ENCODE measurements around the gene ABCA4.

ABCA4 gene

DNA sequence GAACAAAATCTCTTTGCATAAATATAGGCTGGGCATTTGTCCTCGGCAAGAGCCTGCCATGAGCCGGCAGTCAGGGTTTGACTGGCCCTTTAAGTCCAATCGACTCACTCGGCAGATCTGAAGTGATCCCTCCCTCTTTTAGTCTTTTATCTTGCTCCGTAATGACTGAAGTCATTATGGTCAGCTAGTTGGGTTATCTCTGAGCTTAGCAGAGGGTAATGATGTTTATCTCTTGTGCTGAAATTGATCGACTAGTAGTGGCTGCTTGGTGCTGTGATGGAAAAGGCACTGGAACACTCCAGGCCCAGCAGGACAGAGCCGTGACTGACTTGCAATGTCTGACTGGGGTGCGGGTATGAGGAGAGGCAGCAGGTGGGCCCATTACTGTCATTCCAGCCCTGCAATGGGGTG is 468 bp upstream of the ABCA4 start:
- no peak for DNase-seq

DNA sequence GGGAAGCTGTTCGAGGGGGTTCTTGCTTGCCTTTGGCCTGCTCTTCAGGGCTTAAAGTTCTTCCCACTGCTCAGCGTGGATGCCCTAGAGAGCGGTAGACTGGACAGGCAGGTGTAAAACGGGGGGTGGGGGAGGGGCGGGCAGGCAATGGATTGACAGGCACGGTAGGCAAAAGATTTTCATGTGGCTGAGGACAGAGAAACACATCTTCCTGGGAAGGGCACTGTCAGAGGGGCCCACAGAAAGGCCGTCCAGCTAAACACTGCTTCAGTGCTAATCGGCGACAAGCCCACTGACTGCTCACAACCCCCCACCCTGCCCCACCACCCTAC is 412 bp downstream of the ABCA4 start:
- no peak for DNase-seq

DNA sequence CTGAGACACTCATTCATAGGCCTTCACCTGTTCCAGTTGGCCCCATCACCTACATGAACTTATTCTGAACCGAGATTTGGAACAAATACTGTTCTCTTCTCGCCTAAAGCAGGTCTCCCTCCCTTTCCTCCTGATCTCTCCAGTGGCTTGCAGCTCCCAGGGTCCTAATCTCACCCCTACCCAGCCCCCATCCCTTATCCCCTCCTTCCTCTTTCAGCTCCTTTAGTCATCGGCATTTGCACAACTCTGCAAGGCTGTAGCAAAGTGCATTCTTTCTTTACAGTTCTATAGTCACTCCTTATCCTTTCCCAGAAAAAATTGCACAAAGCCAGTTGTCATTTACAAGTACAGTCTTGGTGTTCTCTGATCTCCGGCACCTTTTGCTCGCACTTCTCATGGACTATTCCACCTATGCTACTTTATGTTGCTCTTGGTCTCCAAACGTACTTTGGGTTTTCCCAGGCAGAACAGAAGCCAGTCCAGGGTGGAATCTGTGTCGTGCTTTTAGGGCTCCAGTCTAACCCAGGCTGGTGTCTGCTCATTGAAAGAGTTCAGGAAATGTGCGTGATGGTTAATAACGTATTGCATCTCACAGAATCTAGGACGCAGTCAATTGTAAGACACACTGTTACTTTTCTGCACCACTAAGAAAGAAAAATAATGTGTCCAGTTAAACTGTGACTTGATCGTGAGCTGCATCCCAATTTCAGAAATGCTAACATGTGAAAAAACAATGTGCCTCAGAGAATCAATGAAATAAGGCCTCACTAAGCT is 965 bp downstream of the ABCA4 start:
- no peak for DNase-seq

DNA sequence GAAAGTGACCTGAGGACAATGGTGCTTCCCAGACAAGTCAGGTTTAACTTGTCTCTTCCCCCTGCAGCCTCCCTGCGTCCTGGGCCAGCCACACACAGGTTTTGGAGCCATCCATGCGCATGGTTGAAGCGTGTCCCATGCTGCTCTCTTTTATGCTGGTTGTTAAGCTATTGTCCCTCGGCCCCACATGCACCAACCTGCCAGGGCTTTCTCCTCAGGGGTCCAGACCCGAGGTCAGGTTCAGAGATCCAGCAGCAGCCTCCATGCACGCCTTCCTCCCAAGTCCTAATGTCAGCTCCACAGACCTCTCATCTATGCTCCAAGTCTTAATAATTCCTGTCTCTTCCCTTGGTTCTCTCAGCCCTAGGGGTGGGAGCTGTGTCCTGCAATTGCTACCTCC is 1.6 kb downstream of the ABCA4 start:
- no peak for DNase-seq

DNA sequence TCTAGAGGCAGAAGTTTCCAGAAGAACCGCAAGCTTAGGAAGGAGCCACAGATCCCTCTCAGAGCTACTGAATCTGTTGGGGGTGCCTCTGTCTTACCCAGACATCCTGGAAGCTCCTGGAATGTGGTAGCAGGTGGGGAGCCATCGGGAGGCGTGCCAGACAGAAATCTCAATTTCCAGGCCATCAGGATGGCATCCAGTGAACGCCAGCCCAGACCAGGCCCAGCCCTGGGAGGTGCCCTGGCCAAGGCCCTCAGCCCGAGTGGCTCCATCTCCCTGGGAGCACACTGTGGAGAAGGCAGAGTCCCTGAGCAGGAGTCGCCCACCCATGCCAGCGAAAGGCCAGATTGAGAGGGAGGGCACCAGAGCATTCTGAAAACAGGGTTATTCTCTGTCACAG is 2.5 kb downstream of the ABCA4 start:
- DNase-seq = no peak

DNA sequence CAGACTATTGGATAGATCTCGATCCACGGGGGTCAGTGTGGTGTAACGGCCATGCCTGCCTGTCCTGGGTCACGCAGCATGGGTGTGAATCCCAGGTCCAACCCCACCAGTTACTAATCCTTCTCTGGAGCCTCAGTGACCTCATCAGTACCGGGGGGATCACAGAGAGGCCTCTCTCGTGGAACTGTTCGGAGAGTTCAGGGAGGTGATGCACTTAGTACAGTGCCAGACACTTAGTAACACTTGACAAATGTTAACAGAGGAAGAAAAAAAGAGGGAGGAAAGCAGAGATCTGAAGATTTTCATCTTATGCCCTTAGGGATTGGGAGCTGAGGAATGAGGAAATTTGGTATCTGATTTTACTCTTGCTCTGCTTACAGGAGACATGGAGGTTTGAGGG is 2.9 kb downstream of the ABCA4 start:
- DNase-seq = no peak

DNA sequence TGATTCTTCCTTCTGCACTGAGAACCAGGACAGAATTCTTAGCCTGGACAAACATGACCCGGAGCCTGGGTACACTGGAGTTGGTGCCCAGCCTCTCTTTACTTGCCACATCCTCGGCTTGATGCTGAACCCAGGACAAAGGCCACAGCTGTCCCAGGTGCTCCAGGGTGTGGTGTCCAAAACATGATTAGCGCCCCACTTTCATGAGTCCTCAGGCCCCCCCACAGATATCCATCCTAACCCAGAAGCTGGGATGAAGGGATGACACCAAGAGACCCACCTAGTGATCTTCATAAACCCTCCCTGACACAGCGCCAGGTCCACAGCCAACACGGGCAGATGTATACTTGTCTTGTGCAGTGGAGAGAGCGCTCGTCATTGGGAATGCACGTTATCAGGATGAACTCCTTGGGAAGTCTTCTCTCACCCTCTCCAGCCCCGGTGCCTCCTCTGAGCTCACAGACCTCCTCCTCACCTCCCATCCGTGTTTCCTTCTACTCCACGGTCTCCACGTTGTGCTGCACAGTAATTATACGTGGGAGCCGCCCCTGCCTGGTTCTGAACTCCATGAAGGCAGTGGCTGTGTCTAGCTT is 3.6 kb downstream of the ABCA4 start:
- no peak for DNase-seq

DNA sequence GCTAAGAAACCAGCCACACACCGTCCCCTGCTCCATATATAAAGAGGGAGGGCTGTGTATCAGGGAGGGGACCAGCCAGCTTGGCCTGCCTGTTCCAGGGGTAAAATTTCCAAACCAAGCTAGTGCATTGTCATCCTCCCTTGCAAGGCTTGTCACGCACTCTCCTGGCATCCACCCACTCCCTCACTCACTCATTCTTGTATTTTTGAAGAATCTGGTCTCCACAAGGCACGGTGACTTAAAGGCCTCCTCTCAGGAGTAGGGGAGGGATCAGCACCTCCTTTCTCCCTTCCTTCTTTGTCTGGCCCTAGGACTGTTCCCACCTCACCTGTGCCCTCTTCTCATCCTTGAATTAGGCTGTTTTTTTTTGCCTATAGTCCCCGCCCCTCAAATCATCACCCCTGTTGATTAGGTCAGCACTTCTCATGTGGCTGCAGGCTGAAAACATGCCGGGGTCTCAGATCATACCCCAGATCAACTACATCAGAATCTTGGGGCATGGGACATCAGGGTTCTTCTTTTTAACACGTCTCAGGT is 5.0 kb downstream of the ABCA4 start:
- DNase-seq = no peak

DNA sequence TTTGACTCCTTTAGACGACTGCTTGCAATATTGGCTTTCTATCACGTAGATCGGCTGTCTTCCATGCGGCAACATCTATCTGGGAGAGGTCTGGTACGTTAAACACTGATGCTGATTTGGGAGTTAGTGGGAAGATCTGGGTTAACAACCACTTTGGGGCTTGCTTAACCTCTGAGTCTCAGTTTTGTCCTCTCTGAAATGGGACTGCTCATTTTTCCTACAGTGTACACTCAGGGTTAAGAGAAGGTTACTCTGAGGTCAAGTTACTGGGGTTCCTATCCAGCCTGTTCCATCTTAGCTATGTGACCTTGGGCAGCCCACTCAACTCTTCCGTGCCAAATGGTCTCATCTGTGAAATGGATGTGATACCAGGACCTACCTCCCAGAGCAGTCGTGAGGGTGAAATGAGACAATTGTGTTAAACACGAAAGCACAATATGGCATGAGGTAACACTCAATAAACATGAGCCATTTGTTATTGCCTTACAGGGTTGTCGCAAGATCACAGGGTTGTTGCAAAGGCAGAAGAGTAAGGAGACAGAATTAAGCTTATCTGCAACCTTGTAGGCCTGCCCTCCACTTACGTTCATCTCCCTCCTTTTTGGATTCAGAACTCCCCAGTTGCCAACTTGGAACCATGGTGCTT is 5.6 kb downstream of the ABCA4 start:
- no peak for DNase-seq

DNA sequence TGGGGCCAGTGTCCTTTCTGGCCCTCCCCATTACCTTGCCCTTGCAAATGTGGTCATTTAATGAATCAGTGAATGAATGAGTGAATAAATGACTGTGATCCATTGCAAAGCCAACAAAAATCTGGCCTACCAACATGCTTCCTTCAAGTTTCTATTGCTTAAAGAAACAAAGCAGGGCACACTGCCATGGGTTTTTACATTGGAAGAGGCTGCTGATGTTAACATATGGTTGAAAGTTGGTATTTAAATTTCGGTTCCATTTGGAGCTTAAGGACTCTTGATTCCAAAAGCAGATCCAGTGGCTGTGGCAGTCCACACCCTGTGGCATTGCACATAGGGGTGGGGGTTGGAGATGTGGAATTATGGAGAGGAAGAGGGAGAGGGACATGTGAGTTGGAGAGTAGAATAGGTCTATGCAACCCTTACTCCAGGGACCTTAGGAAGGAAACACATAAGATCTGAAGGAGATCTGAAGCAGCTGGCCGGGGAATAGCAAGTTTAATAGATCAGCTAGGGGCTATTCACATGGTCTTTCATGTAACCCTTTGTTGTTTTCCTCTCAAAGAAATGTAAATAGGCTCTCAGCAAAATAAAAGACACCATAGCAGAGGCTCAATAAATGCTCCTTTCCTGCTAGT is 7.2 kb downstream of the ABCA4 start:
- no peak for DNase-seq

DNA sequence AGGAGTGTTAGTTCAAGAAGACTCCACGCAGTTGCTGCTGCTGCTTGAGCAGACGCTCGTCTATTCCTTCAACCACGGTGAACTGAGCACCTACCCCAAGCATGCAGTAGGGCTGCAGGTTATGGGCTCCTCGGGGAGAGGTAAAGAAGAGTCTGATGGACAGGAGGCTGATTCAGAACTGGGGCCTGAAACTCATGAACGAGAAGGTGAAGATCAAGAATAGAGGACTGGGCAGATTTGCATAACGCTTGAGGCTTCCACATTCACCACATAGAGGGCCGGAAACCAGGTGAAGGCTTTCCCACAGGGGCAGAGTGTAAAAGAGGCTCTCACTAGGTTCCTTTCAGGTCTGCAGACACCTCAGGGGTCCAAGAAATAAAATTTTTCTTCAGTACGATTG is 9.1 kb downstream of the ABCA4 start:
- DNase-seq = no peak

DNA sequence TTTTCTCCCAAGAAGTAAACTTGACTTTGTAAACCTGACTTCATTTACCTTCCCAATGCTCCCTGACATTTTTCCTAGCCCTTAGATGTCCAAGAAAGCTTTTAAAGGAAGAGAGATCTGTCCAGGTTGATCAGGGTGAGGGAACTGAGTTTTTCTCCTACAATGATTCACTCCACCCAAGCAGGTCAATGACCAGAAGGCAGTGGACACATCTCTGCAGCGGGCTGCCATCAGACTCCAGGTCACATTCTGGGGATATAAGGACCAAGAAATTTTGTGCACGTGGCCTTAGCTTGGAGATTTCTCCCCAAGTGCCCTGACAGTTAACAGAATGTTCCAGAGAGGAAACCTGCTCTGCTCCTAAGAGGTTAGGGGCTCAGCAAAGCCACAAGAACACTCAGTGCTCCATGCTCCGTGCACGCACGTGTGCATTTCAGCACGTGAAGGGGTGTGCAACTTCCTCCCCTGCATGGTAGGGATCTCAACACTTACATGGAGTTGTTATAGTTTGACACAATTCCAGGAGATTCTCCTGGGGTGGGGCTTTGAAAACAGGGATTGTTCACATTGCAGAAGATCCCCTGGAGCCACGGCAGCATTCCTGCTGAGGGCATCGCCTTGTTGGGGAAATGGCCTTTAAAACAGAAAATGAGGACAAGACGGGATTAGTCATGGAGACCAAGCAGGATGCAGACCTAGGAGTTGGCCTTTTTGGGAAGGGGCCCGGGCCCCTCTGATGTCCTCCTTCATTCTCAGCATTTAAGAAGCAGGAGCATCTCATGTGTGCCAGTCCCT is 9.8 kb downstream of the ABCA4 start:
- DNase-seq = no peak

DNA sequence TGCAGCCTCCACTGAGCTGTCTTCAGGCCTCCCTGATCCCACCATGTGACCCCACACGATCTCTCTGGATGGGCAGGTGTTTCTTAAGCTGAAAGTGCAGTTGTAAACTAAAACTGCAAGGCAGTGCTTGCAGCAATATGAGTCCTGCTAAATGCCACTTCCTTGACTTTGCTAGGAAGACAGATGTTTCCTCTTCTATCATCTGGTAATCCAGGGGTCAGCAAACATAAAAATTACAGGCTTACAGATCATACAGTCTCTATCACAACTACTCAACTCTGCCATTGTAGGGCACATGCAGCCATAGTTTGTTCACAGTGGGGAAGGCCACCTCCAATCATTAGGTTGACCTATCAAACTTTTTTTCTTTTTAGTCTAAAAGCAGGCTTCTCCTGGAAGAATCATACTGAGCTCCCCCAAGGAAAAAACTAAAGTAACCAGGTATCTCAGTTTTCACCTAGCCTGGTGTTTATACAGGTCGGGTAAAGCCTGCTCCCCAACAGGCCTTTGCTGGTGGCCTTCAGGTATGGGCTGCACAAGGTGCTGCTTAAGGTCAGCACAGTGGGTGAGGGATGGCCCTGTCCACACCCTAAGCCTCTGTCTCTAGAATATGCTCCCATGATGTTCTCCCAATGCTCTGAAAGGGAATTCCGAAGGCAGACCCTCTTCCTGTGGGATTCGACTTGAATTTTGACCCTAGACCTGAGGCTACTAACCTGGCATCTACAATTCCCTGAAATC is 10.8 kb downstream of the ABCA4 start:
- DNase-seq = no peak

DNA sequence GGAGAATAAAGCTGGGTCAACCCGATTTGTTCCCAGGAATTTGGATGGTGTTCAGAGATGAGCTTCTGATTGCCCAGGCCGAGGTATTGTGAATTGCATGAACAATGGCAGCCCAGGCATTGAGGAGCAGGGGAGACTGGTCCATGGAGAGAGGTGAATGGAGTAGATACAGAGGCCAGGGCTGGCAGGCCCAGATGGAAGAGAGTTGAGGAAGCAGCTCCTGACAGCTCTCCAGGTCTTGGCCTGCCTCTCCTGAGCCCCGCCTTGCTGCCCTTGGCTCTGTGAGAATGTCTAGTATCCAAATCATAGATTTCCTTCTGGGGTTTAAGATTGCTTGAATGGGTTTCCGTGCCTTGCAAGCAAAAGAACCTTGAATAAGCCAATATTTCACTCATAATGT is 11.5 kb downstream of the ABCA4 start:
- no peak for DNase-seq

DNA sequence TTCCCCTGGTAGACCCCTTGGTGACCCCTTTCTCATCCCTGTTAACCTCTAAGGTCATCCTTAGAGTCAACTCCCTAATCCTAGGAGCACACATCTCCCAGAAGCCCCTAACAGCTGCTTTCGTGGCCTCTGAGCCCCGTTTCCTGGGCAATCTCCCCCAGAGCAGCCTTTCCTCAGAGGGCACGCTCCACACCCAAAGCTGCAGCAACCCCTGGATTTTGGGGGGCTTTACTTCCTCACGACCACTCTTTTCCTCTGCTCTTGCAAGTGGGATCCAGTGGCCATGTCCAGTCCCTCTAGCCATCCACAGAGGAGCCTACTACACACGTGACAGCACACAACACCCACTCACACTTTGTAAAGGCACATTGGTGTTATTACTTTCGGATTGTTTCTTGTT is 13.8 kb downstream of the ABCA4 start:
- no peak for DNase-seq

DNA sequence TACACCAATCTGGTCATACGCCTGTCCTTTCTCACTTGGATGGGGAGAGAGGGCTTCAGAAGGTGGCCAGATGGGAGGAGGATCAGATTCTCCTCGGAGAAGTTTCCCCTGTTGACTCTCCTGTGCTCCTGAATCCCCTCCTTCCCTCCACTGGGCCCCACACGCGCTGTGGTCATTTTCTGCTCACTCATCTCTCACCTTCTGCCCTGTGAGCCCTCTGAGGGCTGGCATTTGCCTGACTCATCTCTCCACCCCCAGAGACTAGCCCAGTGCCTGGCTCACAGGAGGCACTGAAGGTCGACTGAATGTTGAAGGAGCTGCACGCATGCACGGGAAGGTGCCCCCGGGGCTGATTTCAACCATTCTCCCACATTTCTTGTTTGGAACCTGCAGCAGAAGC is 14.2 kb downstream of the ABCA4 start:
- DNase-seq = no peak

DNA sequence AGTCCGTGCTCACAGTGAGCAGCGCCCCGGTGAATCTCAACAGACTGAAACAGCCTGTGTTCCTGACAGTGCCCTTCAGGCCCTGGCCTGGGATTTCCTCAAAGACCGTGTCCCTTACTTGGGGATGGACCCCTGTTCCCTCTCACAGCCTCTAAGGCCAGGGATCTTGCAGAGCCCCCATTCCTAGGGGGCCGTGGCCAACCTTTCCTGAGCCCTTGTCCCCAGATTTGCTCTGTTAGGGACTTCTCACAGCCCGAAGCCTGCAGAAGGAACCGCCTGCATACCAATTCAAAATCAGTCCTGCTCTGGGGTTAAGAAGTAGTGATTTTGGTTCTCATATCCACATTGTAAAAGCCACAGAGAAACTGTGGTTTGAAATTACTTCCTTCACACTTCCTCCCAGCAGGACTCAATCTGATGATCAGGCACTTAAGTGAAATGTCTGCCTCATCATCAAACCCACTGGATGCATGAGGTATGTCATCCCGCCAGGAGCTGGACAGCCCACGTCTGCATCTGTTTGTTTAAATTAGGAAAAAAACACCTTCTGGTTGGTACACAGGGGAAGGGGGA is 14.9 kb downstream of the ABCA4 start:
- DNase-seq = no peak

DNA sequence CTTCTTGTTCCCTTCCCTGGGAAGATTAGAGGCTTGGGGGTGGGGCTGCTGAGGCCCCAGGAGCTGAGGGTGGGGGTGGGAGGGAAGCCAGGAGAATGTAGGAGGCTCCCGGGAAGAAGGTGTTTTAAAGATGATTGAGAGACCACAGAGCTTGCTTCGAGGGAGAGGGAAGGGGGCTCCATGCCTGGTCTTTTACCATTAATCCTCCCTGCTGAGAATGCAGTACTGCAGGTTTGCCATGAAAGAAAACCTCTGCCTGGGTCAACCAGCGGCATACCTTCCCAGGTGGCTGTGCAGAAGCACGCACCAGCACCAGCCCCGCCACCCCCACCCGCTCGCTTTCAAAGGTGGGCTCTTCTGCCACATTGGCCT is 15.4 kb downstream of the ABCA4 start:
- DNase-seq = no peak

DNA sequence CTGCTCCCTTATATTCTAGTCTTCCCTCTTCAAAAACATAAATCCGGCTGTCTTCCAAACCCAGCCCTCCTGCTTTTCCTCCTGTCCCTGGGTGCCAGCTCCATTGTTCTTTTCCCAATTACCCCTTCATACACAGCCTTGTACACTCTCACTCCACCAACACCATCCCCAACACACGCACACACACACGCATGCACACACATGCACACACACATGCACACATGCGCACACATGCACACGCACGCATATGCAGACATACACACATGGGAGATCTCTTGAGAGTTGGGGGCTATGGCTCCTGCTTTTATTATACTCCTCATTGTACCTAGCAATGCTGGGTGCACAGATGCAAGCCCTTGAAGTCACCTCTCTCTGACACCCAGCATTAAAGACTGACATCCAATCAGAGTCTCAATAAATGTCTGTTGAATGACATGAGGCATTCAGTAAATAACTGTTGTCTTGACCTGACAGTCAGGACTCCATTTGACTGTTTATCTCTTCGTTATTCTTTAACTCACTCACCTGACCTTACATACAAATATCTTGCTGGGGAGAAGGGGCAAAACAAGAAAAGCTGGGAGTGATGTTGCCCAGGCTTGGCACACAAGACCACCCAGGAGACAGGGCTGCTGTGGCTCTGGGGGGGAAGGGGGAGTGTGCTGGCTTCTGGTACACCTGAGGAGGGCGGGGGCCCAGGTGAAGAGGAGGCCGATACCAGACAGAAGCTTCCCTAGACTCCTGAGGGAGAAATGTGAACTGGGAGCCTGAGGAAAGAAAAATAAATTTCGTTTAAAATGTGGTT is 16.0 kb downstream of the ABCA4 start:
- DNase-seq = no peak

DNA sequence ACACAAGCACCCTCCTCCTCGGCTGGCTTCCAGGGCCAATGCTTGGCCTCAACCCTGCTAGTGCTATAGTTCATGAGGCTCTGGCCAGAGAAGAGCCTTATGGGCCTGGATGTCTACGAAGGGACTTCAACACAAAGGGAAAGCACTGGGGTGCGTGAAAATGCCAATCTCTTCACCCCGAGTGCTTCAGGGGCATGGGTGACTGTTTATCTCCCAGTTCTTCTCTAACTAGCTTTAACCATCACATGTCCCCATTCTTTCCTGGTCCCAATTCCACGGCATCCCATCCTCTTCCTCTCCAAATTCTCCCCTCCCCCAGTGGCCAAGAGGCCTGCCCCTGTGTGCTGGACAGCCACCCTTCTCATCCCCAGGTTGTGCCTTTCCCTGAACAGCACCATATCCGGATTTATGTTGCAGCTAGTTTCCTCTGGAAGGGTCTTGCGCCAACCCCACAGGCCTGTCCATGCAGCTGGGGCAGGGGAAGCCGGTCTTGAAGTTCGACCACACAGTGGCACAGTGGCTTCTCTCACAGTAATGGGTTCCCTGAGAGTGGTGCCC is 16.7 kb downstream of the ABCA4 start:
- no peak for DNase-seq

DNA sequence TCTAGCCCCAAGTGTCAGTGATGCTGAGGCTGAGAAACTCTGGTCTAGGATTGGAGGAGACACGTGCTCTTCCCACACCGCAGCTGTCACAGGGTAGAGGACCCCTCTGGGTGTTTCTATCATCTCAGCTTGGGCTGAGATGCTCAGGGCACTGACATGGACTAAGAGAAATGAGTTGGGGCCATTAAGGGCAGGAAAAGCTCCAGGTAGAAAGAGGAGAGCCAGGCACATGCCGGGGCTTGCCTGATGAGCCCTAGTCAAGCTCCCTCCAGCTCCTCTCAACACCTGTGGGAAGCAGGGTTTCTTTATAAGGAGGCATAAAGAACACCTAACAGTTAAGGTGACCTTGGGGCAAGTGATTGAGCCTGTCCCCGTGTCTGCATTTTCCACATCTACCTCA is 17.3 kb downstream of the ABCA4 start:
- no peak for DNase-seq

Measured in activated gamma-delta T cell (primary cell).